A204.1 (cell line): Measurements from ENCODE around the gene PPP1R36.
"Not testable (repeated sequence)": the region's sequence is repeated elsewhere in the genome, so short reads cannot be mapped to it uniquely, and the experiment has no call there.

Experiments used
- FAIRE-seq: peaks from 2 replicates; lab custom pipeline; 2012; peaks lifted over from hg19 to GRCh38; lab: Jason Lieb, UNC

Gene PPP1R36

GRCh38 chr14:64549791-64550620, at the start of gene PPP1R36:
Gene PPP1R36 (plus strand): TSS chr14:64549961. CDS start chr14:64549998, 37 bp downstream.
- FAIRE-seq = no peak

- no peak for FAIRE-seq
These were observed 49.7 kb upstream of the PPP1R36 start for GRCh38 chr14:64500088-64500487.

GRCh38 chr14:64501411-64502171, 48.2 kb upstream of the PPP1R36 start:
- FAIRE-seq = no peak

GRCh38 chr14:64502456-64502855, 47.3 kb upstream of the PPP1R36 start:
- FAIRE-seq = no peak

- no peak for FAIRE-seq
These were observed 46.8 kb upstream of the PPP1R36 start for GRCh38 chr14:64502887-64503433.

- no peak for FAIRE-seq
These were observed 46.1 kb upstream of the PPP1R36 start, which contains the start of gene ZBTB25 for GRCh38 chr14:64503434-64504309. Gene ZBTB25 (minus strand): TSS chr14:64503838. CDS start chr14:64490533, 13,305 bp downstream.

- FAIRE-seq = no peak
These were observed 45.4 kb upstream of the PPP1R36 start, which contains the start of gene ZBTB1 for GRCh38 chr14:64504310-64504896. Gene ZBTB1 (plus strand): TSS chr14:64504770. CDS start chr14:64521505, 16,735 bp downstream.

- no peak for FAIRE-seq
These were observed 44.6 kb upstream of the PPP1R36 start for GRCh38 chr14:64504897-64505794.

- FAIRE-seq = no peak
These were observed 43.0 kb upstream of the PPP1R36 start for GRCh38 chr14:64506721-64507120.

GRCh38 chr14:64507376-64508156, 42.2 kb upstream of the PPP1R36 start:
- FAIRE-seq = no peak

- FAIRE-seq = no peak
These were observed 41.5 kb upstream of the PPP1R36 start for GRCh38 chr14:64508215-64508776.

- FAIRE-seq = no peak
These were observed 40.7 kb upstream of the PPP1R36 start for GRCh38 chr14:64509036-64509435.

- peak; percentile 78 for FAIRE-seq
These were observed 38.7 kb upstream of the PPP1R36 start for GRCh38 chr14:64510825-64511671.

- FAIRE-seq = no peak
These were observed 36.5 kb upstream of the PPP1R36 start for GRCh38 chr14:64513271-64513670.

GRCh38 chr14:64515053-64515452, 34.7 kb upstream of the PPP1R36 start:
- no peak for FAIRE-seq

- FAIRE-seq = no peak
These were observed 32.8 kb upstream of the PPP1R36 start for GRCh38 chr14:64516969-64517368.

GRCh38 chr14:64517667-64518066, 32.1 kb upstream of the PPP1R36 start:
- FAIRE-seq = not testable (repeated sequence)

GRCh38 chr14:64518229-64518628, 31.5 kb upstream of the PPP1R36 start:
- FAIRE-seq = no peak
